Fibroblast of mammary gland (primary cell): Measurements from ENCODE around the gene CHD5.

ENCODE experiments used
- DNase-seq: peaks from one replicate; pipeline ENCODE4 v3.0.0-alpha.2; 2010; ENCODE audit warnings: low read depth
- H3K4me3 ChIP-seq: 2 replicates; pipeline ENCODE4 v1.5.1; 2011; ENCODE audit warnings: low read depth, mild to moderate bottlenecking, low read length, moderate library complexity; ENCODE audit not compliant: control insufficient read depth
- TF ChIP-seq, protein P1 (sequence below): conservative IDR thresholded peaks from 2 replicates; pipeline ENCODE4 v1.5.1; 2011; ENCODE audit warnings: low read depth, low read length, inconsistent platforms; ENCODE audit not compliant: control insufficient read depth, insufficient read depth

The CHD5 gene

DNA sequence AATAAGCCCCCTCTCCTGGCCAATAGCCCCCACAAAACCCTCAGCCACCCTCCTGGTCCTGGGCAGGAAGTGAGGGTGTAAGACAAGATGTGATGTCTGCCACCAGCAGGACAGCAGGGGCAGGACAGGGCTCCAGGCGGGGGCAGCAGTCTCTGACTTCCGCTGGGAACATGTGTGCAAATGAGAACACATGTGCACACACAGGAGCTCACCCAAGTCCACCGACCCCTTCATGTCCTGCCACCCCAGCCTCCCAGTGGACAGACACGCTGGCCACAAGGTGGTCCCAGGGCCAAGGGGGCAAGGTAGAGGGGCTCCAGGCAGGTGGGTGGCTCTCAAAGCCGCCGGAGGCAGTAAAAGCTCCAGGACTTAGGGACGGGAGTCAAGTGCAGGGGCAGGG, 74.4 kb downstream of the CHD5 start:
- no peak for DNase-seq
- TF ChIP-seq, protein P1, sequence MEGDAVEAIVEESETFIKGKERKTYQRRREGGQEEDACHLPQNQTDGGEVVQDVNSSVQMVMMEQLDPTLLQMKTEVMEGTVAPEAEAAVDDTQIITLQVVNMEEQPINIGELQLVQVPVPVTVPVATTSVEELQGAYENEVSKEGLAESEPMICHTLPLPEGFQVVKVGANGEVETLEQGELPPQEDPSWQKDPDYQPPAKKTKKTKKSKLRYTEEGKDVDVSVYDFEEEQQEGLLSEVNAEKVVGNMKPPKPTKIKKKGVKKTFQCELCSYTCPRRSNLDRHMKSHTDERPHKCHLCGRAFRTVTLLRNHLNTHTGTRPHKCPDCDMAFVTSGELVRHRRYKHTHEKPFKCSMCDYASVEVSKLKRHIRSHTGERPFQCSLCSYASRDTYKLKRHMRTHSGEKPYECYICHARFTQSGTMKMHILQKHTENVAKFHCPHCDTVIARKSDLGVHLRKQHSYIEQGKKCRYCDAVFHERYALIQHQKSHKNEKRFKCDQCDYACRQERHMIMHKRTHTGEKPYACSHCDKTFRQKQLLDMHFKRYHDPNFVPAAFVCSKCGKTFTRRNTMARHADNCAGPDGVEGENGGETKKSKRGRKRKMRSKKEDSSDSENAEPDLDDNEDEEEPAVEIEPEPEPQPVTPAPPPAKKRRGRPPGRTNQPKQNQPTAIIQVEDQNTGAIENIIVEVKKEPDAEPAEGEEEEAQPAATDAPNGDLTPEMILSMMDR, result no peak
- H3K4me3 ChIP-seq, result no peak overlapping the region

DNA sequence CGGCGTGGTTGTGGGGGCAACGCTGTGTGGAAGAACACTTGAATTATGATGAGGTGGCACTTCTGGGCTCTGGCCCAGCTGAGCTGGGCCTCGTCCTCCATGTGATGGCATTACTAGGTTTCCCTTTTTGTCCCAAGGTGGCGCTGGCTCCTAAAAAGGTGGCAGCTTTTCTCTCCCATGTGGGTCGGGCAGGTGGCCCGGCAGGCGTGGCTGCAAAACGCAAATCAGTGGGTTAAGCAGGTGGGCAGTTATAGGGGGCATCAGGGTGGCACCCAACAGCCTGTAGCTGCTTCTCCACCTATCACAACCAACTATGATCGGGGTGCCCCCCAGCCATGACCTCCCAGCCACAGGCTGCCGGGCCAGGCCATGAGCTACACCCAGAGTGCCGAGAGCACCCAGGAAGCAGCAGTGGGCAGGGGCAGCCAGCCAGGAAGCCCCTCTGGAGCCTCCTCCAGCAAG, 74.9 kb downstream of the CHD5 start:
- TF ChIP-seq, protein P1, result no peak
- no peak overlapping the region for H3K4me3 ChIP-seq
- DNase-seq, result no peak

DNA sequence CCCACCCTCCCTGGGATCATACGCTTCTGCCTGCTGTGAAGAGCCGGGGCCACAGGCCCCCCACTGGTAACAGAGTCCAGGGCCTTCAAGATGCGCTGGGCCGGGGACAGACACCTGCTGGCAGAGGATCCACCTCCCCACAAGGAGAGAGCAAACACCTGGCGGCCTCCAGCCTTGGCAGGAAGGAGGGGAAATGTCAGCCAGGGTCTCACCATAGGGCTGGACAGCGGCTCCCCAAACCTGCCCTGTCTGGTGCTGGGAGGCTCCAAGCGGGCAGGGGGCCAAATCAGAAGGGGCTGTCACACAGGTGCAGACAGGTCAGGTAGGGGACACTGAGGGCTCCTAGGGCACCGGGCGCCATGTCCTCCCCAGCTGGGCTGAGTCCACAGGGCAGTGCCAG, 75.5 kb downstream of the CHD5 start:
- no peak overlapping the region for H3K4me3 ChIP-seq
- TF ChIP-seq, protein P1, result no peak
- DNase-seq, result no peak

DNA sequence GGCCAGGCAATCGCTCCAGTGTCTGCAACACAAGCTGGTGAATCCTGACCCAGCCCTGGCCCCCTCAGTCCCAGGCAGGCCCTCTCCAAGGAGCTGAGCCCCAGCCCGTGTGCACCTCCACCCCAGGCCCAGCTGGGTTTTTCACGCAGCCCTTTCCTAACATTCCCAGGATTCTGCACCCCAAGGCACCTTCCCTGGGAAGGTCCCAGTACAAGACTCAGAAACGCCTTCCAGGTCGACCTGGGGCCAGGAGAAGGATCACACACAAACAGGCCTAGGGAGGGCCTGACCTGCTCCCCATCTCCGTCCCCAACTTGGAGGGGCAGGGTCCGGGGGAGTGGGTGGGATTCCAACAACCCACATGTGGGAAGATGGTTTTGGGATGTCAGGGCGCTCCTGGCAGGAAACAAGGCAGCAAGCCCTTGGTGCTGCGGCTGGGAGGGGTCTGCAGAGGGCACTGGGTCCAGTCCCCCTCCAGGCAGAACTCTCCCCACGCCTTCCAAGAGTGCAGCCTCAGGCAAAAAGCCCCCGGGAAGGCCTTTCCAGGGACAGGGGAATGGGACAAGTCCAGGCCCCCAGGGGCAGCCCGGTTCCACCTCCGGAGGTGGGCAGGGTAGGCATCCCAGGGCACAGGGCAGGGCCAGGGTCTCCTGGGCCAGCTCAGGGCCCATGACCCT, 76.1 kb downstream of the CHD5 start:
- no peak overlapping the region for H3K4me3 ChIP-seq
- DNase-seq, result no peak

DNA sequence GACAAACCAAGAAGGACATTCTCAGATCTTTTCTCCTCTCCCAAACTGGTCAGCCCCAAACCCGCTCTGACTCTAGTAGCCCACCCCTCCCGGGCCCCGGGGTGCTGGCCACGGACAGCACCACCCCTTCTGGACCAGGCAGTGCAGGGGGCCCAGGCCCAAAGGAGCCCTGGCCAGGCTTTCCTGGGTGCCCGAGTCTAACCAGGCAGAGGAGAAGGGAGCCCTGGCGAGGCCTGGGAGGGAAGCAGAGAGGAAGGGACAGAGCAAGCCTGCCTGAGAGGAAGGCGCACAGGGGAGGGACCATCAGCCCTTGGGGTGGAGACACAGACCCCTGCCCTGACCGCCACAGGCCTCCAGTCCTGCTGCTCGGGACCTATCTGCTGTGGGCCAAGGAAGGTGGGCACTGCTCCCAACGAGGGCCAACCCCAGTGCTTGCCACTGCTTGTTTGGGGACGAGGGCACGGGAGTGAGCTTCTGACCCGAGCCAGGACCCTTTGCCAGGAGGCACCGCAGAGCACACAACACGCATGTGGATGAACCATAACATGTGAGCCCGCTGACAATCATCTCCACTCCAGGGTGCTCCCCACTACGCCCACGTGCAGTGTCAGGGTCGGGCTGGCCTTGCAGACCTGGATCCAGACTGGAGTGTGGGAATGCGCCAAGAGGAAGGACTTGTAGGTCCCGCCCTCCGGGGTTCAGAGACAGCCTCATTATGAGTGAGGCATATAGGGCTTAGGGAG, 76.8 kb downstream of the CHD5 start:
- DNase-seq, result no peak
- no peak overlapping the region for H3K4me3 ChIP-seq
- TF ChIP-seq, protein P1, result no peak

More for the DNA sequence above, 76.1 kb downstream of the CHD5 start:
- TF ChIP-seq, protein P1, result no peak

DNA sequence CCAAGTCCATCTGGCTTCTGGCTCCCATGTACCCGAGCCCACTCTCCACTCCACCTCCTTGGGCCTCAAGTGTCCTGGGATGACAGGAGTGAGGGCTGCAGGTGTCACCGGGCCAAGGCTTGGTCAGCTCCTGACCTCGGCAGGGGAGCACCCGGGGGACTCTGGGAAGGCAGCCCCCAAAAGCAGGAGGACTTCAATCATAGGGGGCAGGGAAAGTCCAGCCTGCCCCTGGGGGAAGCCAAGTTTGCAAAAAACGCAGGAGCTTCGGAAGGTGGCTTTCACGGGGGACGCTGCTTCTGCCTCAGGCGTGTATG, 77.6 kb downstream of the CHD5 start:
- TF ChIP-seq, protein P1, result no peak
- DNase-seq, result no peak
- H3K4me3 ChIP-seq, result no peak overlapping the region
